Measurements from ENCODE around the gene MS4A2. TPM values are rescaled to one million over a fixed set of nuclear protein-coding genes. Genes with fewer than 3 reads are reported as not detected.

The MS4A2 gene
- total RNA-seq, 1 donor = not detected

GRCh38 chr11:60059052-60059451, 29.4 kb upstream of the MS4A2 start:
- H3K9me3 ChIP-seq (ENCODE audit: low read depth, low read length) = no peaks in the 10 kb centered on the region
- no peak overlapping the region for H3K27ac ChIP-seq (ENCODE audit: low read depth, low read length)
- no peaks in the 10 kb centered on the region for H3K79me2 ChIP-seq (ENCODE audit: insufficient read depth, low read length)
- H3K4me2 ChIP-seq (ENCODE audit: insufficient read depth, low read length) = no peak overlapping the region
- no peaks in the 10 kb centered on the region for H3K27me3 ChIP-seq (ENCODE audit: insufficient read depth, low read length)
- TF ChIP-seq, protein P1, sequence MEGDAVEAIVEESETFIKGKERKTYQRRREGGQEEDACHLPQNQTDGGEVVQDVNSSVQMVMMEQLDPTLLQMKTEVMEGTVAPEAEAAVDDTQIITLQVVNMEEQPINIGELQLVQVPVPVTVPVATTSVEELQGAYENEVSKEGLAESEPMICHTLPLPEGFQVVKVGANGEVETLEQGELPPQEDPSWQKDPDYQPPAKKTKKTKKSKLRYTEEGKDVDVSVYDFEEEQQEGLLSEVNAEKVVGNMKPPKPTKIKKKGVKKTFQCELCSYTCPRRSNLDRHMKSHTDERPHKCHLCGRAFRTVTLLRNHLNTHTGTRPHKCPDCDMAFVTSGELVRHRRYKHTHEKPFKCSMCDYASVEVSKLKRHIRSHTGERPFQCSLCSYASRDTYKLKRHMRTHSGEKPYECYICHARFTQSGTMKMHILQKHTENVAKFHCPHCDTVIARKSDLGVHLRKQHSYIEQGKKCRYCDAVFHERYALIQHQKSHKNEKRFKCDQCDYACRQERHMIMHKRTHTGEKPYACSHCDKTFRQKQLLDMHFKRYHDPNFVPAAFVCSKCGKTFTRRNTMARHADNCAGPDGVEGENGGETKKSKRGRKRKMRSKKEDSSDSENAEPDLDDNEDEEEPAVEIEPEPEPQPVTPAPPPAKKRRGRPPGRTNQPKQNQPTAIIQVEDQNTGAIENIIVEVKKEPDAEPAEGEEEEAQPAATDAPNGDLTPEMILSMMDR (IDR thresholded peaks at IDR 0.05; ENCODE audit: extremely low read depth, low read depth, low read length) = no peak
- no peaks in the 10 kb centered on the region for H3K36me3 ChIP-seq (ENCODE audit: insufficient read depth, low read length)
- H3K4me1 ChIP-seq (ENCODE audit: insufficient read depth, low read length) = no peaks in the 10 kb centered on the region
- no peaks in the 10 kb centered on the region for H4K20me1 ChIP-seq (ENCODE audit: insufficient read depth, low read length)
- no peak overlapping the region for H3K4me3 ChIP-seq (ENCODE audit: insufficient read depth, low read length)
- no peak overlapping the region for H2AFZ ChIP-seq (ENCODE audit: low read length)
- no peak for DNase-seq (ENCODE audit: insufficient read length, low spot score, missing footprints)

- no peak for DNase-seq (ENCODE audit: insufficient read length, low spot score, missing footprints)
- H2AFZ ChIP-seq (ENCODE audit: low read length) = no peak overlapping the region
- H3K27ac ChIP-seq (ENCODE audit: low read depth, low read length) = no peak overlapping the region
- H3K4me1 ChIP-seq (ENCODE audit: insufficient read depth, low read length) = no peaks in the 10 kb centered on the region
- H3K36me3 ChIP-seq (ENCODE audit: insufficient read depth, low read length) = no peaks in the 10 kb centered on the region
- TF ChIP-seq, protein P1 (IDR thresholded peaks at IDR 0.05; ENCODE audit: extremely low read depth, low read depth, low read length) = no peak
- no peaks in the 10 kb centered on the region for H4K20me1 ChIP-seq (ENCODE audit: insufficient read depth, low read length)
- no peak overlapping the region for H3K4me2 ChIP-seq (ENCODE audit: insufficient read depth, low read length)
- no peaks in the 10 kb centered on the region for H3K9me3 ChIP-seq (ENCODE audit: low read depth, low read length)
- no peaks in the 10 kb centered on the region for H3K79me2 ChIP-seq (ENCODE audit: insufficient read depth, low read length)
- no peak overlapping the region for H3K4me3 ChIP-seq (ENCODE audit: insufficient read depth, low read length)
- H3K27me3 ChIP-seq (ENCODE audit: insufficient read depth, low read length) = no peaks in the 10 kb centered on the region
Measured at GRCh38 chr11:60059521-60060240, 28.8 kb upstream of the MS4A2 start.

GRCh38 chr11:60064111-60064510, 24.4 kb upstream of the MS4A2 start:
- Histone ChIP-seq H3K4me1 (ENCODE audit: insufficient read depth, low read length) (no peaks in the 10 kb centered on the region), H3K27ac (ENCODE audit: low read depth, low read length) (no peak overlapping the region), H3K36me3 (ENCODE audit: insufficient read depth, low read length) (no peaks in the 10 kb centered on the region), H3K4me3 (ENCODE audit: insufficient read depth, low read length) (no peak overlapping the region), H3K27me3 (ENCODE audit: insufficient read depth, low read length) (no peaks in the 10 kb centered on the region), H3K79me2 (ENCODE audit: insufficient read depth, low read length) (no peaks in the 10 kb centered on the region), H4K20me1 (ENCODE audit: insufficient read depth, low read length) (no peaks in the 10 kb centered on the region), H3K9me3 (ENCODE audit: low read depth, low read length) (no peaks in the 10 kb centered on the region), H3K4me2 (ENCODE audit: insufficient read depth, low read length) (no peak overlapping the region), H2AFZ (ENCODE audit: low read length) (no peak overlapping the region)
- no peak for DNase-seq (ENCODE audit: insufficient read length, low spot score, missing footprints)
- TF ChIP-seq, protein P1 (IDR thresholded peaks at IDR 0.05; ENCODE audit: extremely low read depth, low read depth, low read length) = no peak

DNA sequence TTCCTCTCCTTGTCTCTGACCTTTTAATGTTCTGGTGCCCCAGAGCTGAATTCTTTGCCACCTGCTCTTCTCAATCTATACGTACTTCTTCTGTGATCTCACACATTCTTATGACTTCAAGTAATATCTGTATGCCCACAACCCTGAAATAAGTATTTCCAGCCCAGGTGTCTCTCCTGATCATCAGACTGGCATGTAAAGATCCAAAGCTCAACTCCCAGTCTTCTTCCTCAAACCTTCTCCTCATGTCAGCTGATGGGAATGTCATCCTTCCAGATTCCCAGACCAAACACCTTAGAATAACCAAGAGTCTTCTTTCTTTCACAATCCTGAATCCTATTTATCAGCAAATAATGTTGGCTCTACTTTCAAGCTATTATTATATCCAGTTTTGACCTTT, 22.7 kb upstream of the MS4A2 start:
- H3K27me3 ChIP-seq (ENCODE audit: insufficient read depth, low read length) = no peaks in the 10 kb centered on the region
- H3K79me2 ChIP-seq (ENCODE audit: insufficient read depth, low read length) = no peaks in the 10 kb centered on the region
- no peak overlapping the region for H2AFZ ChIP-seq (ENCODE audit: low read length)
- no peak overlapping the region for H3K4me3 ChIP-seq (ENCODE audit: insufficient read depth, low read length)
- H4K20me1 ChIP-seq (ENCODE audit: insufficient read depth, low read length) = no peaks in the 10 kb centered on the region
- H3K9me3 ChIP-seq (ENCODE audit: low read depth, low read length) = no peaks in the 10 kb centered on the region
- no peaks in the 10 kb centered on the region for H3K4me1 ChIP-seq (ENCODE audit: insufficient read depth, low read length)
- TF ChIP-seq, protein P1 (IDR thresholded peaks at IDR 0.05; ENCODE audit: extremely low read depth, low read depth, low read length) = no peak
- DNase-seq (ENCODE audit: insufficient read length, low spot score, missing footprints) = no peak
- H3K4me2 ChIP-seq (ENCODE audit: insufficient read depth, low read length) = no peak overlapping the region
- no peak overlapping the region for H3K27ac ChIP-seq (ENCODE audit: low read depth, low read length)
- H3K36me3 ChIP-seq (ENCODE audit: insufficient read depth, low read length) = no peaks in the 10 kb centered on the region
